ENCODE data around the gene PDE4D.

- TF ChIP-seq EZH2 (IDR thresholded peaks at IDR 0.05; ENCODE audit: low read length) (no peak), CTCF (optimal IDR thresholded peaks at IDR 0.05 in 1 of 3, IDR thresholded peaks at IDR 0.05 in 1 of 3, conservative IDR thresholded peaks at IDR 0.05 in 1 of 3; ENCODE audit: extremely low read depth in 1 of 3, insufficient read depth in 2 of 3, low read length in 3 of 3) (no peak)
Observed at GRCh38 chr5:59321642-59322041, 571.9 kb downstream of the PDE4D start.
